GM21576 (cell line): ENCODE results near the gene CGNL1.

ENCODE experiments used
- ATAC-seq: cut with Tn5 transposase; IDR thresholded peaks from one replicate; pipeline ENCODE4 v1.9.1; 2021; ENCODE audit warnings: mild to moderate bottlenecking, moderate library complexity; ENCODE audit not compliant: unreplicated experiment

Gene CGNL1

DNA sequence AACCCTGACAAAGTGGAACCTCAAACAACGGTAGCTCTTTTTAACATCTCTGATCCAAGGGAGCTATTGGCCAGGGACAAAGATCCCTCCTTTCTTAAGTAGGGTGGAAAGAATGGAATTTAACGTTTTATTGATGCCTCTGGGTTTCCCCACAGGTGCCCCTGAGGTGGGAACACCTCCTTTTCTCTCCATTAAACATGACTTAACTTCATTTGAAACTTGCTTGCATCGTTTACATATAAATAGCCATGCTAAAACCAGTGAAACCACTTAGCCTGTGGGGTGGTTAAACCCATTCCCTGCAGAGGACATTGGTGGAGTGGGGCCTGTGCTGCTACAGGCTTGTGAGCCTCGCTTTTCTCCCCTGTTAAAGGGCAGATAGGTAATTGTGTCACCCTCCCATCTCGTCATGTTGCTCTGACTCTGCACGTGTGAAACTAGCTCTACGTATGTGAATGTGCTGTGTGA, 9.7 kb downstream of the CGNL1 start:
- ATAC-seq: no peak

DNA sequence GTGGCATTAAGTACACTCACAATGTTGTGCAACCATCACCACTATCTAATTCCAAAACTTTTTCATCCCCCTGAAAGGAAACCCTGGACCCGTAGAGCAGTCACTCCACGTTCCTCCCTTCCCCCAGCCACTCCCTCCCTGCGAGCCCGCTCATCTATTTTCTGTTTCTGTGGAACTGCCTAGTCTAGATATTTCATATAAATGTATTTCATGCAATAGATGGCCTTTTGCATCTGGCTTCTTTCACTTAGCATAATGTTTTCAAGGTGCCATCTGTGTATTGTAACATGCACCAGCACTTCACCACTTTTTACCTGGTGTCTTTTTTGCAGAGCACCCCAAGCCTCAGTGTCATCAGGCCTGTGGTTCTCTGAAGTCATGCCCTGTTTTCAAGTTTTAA, 10.7 kb downstream of the CGNL1 start:
- no peak for ATAC-seq

DNA sequence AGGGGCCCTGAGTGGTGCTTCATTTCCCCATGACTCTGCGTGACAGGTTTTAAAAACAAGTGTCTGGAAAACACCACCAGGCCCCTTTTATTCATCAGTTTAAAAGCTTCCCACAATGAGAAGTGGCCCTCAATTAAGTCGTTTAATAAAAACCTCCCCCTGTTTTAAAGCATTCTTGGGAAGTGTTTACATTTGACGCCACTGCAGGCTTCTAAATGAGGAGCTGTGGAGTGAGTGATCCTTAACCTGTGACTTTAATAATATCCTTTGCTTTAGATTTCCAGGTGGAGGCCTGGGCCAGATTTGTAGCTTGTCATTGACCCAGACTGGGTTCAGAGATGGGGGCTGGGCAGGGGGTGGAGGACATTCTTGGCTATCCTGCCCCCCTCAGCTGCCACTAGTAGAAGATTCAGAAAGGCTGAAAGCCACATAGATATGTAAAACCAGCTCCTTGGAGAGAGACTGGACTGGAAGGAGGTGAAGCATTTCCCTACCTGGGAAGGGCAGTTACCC, 11.3 kb downstream of the CGNL1 start:
- no peak for ATAC-seq

DNA sequence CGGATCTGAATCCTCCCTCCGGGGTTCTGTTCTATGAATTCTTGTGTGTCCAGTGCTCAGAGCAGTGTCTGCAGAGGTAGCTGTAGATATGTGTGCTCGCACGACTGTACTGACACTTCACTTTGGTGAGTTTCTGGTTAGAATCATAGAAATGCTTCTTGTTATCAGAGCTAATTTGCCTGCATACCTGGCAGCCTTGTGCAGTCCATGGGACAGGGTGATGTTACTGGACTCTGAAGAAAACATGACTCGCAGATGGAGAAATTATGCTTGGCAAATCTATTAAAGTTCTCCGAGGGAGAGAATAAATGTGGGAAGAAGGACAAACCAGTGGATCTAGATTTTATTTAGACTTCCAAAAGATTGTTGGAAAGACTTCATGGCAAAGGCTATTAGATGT, 12.2 kb downstream of the CGNL1 start:
- no peak for ATAC-seq

DNA sequence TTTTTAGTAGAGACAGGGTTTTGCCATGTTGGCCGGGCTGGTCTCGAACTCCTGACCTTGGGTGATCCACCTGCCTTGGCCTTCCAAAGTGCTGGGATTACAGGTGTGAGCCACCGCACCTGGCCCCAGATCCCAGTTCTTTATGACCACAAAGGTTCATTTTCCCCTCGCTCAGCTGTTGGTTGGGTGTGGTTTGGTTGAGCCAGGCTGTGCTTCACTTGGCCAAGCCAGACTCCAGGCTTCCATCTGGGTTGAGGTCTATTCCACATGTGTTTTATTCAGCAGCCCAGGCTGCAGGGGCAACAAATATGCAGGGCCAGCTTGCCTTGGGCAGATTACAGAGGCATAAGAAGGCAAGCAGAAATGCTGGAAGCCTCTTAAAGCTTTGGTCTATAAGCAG, 13.7 kb downstream of the CGNL1 start:
- no peak for ATAC-seq

DNA sequence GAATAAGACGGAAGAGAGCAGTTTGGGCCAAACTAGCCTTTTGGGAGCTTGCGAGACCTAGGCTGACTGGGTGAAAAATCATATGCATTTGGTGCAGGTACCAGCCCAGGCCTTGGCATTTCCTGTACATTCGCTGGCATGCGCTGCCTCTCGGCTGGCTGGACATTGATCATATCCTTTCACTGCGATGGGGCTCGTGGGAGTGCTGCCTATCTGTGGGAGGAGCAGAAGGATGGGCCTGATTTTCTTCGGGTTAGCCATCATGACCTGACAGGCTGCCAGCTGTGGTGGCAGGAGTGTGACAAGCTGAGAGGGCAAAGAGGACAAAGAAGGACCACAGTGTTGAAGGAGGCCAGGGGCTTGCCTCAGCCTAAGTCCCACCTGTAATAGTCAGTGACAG, 14.3 kb downstream of the CGNL1 start:
- no peak for ATAC-seq

DNA sequence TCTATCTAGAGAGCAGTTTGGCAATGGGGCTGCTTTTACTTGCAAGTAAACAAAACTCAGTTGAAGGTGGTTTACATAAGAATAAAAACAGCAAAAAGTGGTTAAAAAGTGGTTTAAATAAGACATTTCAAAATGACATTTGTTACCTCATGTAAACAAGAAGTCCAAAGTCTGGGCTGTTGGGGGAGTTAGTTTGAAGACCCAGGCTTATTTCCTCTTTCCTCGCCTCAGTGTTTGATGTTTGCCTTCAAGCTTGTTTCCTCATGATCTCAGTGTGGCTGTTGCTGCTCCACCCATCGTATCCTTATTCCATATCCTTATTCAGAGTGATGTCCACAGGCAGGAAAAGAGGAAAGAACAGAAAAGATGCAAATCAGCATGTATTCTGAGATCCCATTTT, 15.2 kb downstream of the CGNL1 start:
- no peak for ATAC-seq

DNA sequence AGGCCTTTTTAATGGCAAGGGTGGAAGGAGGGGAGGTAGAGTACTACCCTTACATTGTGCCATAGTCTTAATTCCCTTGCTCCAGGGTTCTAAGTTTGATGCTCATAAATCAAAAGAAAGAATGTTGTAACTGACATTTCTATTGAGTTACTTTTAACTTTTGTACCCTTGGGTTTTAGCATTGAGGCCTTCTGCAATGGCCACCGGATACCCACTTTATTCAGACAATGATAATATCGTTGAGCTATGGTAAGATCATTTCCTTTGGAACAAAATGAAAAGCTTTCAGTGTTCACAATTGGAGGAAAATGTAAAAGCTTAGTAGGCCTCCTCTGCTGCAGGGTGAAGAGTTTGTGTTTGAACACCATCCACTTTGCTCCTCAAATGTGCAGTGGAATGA, 16.8 kb downstream of the CGNL1 start:
- no peak for ATAC-seq

DNA sequence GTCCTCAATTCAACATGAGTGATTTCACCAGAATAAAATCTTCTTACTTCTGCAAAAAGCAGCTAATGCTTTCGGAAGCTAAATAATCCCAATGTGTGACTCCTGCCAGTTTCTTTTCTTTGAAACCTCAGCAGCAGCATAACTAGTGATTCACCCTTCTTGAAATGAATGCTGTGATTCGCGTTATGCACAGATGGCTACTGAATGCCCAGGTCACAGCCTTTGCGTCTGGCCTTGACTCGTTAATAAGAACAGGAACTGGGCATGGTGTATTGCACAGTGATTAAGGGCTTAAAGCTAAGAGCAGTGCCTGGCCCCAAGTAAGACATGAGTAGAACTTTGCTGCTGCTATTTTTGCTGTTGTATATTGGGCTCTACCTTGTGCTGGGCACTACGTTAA, 19.0 kb downstream of the CGNL1 start:
- ATAC-seq: no peak

DNA sequence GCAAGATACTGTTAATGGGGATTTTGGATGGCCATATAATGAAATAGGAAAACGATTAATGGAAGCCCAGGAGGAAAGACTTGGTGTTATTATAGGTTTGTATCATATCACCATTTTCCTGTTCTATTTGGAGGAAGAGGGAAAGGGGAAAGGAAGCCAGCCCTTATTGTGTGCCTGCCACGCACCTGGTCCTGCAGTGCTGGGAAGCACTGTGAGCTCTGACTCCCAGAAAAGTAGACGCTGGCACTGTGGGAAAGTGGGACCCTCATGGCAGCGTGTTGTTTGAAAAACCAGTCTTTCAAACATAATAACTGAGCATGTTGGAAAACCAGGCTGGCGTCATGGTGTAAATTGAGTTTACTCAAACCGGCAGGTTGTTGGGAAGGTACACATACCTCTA, 22.0 kb downstream of the CGNL1 start:
- ATAC-seq: no peak

DNA sequence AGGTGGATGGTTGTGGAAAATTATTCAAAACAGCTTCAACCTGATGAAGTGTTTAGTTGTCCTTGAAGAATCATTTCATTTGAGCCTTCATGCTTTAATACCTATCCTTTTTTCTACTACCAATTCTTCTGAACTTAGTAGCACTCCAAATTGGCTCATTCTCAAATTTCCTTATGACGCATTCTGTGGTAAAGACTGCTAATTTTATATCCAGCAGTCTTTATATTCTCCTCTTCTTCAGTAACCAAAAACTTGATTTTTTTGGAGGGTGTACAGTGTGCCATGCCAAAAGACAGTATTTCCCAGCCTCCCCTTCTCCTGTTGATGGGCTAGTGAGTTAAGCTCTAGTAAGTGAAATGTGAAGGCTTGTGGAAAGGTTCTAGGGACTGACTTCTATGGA, 25.2 kb downstream of the CGNL1 start:
- ATAC-seq: no peak

DNA sequence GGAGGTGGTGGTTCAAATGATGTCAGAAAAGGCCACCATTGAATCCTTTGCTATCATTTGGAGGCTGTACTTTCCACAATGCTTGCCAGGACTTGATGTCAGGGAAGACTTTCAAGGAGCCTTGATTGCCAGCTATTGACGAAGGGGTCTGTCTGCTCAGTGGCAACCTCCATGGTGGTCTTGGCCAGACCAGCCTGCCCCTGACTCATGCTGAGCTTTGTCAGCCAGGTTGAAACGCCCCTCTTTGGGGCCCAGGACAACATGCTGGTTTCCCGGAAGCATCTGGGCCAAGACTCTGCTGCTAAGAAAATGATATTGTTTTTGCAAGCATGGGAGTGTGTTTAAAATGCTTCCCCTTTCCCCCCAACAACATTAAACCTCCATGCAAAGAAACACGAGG, 26.7 kb downstream of the CGNL1 start:
- no peak for ATAC-seq

DNA sequence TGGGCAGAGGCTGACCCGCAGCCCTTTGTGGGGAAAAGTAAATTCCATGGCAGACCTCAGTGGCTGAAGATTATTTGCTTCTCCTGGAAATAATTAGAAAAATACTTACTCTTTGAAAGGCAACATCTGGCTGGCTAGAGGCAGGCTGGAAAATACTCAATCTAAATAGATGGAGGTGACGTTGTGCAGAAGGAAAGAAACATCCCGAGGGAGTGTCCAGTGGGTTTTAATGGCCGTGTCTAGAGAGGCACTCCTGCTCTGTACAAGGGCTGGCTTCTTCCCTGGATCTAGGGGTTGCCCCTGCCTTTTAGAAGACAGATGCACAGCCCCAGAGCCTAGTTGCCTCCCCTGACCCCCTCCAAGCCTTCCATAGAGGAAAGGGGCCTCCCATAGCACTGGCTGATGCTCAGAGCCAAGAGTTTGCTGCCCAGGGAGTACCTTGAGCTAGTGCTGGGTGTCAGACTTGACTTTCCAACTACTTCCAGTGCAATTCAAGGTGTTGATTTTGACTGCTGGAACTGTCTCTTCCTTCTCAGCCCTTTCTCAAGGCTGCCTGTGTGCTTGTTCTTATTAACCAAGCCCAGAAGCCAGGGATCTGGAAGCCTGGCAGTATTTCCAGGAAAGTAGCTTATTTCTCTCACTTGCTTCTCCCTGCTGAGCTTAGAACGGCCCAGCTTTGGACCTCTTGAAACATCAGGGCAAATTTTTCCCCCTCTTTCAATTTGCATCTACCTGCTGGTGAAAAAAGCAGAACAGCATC, 27.4 kb downstream of the CGNL1 start:
- ATAC-seq: no peak

DNA sequence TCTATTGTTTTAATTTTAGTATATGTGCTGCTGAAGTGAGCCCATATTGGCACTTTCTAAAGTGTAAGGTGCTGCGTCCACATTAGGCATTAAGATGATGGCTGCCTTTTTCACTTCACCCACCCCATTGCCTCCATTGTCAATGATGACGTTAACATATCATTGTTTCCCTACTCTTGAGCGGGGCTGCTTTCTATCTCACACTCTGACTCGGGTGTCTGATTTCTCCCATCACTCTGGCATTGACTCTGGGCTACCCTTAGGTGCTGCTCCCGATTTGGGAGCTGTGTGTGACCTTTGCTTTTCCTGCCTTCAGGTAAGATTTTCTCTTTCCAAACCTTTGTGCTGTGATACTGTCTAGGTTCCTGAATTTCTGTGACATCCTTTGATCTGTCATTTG, 28.8 kb downstream of the CGNL1 start:
- no peak for ATAC-seq

DNA sequence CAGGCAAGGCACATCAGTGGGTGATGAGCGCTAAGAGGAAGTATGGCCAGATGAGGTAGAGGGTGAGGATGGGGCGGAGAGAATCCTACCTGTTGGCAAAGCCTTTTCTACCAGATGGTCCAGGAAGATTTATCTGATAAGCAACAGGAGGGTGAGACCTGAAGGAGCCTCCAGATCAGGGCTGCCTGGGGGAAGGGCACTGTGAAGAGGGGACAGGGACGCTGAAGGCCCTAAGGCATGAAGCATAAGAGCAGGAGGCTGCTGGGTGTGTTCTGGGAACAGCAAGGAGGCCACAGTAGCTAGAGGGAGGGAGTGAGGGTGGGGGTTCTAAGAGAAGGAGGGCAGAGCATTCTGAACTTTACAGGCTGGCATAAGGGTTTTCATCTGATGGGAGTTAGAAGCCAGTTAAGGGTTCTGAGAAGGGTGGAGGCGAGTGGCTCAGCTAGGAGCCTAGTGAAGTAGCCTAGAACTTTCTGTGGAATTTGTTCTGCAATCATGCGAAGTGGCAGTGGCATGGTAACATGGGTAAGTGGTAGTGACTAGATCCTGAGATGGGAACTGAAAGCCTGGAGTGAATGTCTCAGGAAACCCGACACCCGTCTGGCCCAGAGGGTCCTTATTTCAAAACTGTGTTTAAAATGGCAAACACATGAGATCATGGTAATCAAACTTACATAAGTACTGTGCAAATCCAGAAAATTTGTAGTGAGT, 29.9 kb downstream of the CGNL1 start:
- ATAC-seq: no peak

DNA sequence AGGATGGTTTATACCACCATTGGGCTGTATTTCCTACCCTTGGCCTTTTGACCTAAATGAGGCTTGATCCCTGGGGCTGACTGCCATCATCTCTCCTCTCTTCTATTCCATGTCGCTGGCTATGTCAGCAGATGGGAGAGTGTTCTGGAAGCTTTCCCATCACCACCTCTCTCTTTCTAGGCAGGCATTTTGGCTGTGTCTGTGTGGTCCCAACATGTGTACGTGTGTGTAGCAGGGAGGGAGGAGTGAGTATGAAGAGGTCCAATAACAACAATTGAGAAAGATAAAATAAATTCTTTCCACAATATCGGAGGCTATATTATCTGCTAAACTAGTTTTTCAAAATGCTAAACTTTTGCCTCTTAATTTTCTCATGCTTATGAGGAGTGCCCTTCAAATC, 34.1 kb downstream of the CGNL1 start:
- no peak for ATAC-seq

DNA sequence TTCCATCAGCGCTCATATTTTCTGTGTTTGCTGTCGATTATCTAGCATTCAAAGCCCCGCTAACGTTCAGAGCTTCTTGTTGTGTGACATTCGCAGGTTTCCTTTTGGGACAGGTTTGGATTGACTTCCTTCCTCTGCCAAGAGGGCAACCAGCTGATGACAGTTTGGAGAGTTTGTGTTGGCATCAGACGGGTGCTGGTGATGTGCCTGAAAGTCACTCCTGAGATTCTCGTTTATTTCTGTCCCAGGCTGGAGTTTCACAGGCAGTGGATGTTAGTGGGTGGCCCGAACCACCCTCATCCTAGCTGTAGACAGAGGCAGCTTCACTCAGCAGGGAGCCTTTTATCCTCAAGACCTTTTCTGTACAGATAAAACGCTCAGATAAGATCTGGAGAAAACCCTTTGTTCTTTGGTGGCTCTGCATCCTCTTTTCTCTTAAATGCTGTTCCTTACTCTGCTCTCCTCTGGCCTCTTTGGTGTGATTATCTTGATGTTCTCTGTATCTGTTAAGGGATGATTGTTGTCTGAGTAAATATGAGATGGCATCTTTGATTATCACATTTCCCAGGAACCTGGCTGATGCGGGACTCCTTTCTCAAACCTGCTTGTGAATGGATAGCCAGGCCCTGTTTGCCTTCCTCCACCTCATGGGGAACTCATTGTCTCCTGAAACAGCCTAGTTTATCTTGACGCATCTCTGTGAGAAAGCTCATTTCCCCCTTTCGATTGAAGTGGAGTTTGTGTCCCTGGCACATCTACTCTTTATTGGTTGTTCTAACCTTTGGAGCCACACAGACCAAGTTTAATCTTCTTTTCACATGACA, 35.9 kb downstream of the CGNL1 start:
- no peak for ATAC-seq

DNA sequence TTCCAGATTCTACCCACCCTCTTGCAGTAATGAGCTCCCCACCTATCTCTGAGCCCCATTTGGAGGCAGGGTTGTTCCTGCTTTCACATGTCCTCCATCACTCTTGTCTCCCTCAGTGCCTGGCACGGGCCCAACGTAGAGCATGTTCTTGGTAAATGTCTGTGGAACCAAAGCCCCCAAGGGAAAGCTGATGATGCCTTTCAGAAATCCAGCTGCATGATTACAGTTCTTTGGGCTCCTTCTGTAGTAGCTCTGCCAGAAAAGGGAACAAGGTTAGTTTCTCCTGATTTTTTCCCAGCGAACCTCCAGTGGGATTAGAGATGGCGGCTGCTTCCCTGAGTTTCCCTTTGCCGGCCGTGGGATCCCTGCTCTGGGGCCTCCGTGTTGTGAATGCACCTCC, 39.3 kb downstream of the CGNL1 start:
- ATAC-seq: no peak

DNA sequence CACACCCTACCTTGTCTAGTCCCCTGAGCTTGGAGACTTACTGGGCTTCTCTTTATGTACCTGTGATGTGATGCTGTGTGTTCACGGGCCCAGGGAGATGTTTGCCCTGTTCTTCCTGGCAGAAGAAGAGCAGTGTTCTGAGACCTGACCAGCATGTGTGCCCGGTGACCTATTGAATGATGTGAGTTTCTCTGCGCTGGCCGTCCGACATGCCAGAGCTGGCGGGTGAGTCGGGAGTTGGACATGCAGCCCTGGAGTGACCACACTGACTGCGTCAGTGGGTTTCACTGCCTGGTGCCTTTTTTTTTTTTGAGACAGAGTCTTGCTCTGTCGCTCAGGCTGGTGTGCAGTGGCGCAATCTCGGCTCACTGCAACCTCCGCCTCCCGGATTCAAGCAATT, 42.3 kb downstream of the CGNL1 start:
- ATAC-seq: no peak

DNA sequence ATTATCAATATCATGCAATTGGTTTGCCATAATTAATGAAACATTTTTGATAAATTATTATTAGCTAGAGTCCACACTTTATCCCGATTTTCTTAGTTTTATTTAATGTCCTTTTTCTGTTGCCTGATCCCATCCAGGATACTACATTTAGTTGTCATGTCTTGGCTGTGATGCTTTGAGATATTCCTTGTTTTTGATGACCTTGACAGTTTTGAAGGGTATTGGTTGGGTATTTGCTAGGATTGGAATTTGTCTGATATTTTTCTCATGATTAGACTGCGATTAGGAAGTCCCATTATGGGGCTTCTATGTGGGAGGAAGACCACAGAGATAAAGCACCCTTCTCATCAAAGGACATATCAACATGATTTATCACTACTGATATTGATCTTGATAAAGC, 43.0 kb downstream of the CGNL1 start:
- no peak for ATAC-seq

DNA sequence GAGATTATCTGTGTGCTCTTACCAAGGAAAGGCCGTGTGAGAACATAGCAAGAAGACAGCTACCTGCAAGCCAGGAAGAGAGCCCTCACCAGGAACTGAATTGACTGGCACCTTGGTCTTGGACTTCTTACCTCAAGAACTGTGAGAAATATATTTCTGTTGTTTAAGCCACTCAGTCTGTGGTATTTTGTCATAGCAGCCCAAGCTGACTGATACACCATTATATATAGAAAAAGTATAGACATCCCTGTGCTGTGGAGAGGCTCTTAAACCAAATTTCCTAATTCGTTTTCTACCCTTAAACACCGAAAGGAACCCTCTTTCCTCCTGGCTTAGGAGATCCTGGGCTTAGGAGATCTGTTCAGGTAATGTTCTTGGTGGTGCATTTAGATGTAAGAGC, 44.8 kb downstream of the CGNL1 start:
- no peak for ATAC-seq

DNA sequence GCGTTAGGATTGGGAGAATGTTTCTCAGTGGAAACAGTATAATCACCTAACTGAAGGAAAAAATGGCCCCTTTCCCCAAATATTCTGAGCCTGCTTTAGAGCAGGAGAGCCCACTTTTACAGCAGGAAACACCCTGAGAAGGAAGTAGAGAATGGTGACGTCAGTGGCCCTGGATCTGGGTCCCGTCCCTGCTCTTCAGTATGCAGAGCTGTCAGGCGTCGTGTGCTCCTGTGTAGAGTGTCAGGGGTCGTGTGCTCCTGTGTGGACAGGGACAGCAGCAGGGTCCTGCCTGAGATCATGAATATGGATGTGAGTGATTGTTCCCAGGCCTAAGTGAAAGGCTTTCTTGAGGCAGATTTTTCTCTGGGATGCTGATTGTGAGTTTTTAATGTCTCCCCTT, 45.2 kb downstream of the CGNL1 start:
- ATAC-seq: no peak
